HG02610 (cell line): Measurements from ENCODE around the gene AGPAT1.
A peak's percentile ranks its signal among the peaks of the same experiment; 100 is the strongest.
"Not testable (repeated sequence)": the region's sequence is repeated elsewhere in the genome, so short reads cannot be mapped to it uniquely, and the experiment has no call there.

ENCODE experiments used
- ATAC-seq: cut with Tn5 transposase; IDR thresholded peaks from one replicate; pipeline ENCODE4 v1.9.1; 2021; ENCODE audit warnings: mild to moderate bottlenecking, moderate library complexity; ENCODE audit not compliant: unreplicated experiment

The AGPAT1 gene

GRCh38 chr6:32187725-32188380 is 12.0 kb upstream of the AGPAT1 start:
- not testable (repeated sequence) for ATAC-seq

GRCh38 chr6:32187009-32187709 is 11.3 kb upstream of the AGPAT1 start:
- ATAC-seq: no peak

- ATAC-seq: not testable (repeated sequence)
Observed at GRCh38 chr6:32186151-32186840, 10.4 kb upstream of the AGPAT1 start.

GRCh38 chr6:32185681-32186131 is 9.8 kb upstream of the AGPAT1 start:
- ATAC-seq: not testable (repeated sequence)

- no peak for ATAC-seq
Observed at GRCh38 chr6:32184084-32184640, 8.3 kb upstream of the AGPAT1 start, which contains the start of gene AGER. AGER (minus strand) TSS chr6:32184253; CDS start chr6:32184222, 31 bp downstream.

- ATAC-seq: no peak
Observed at GRCh38 chr6:32183483-32184083, 7.7 kb upstream of the AGPAT1 start.

- no peak for ATAC-seq
Observed at GRCh38 chr6:32183030-32183429, 7.1 kb upstream of the AGPAT1 start.

GRCh38 chr6:32182555-32182981 is 6.7 kb upstream of the AGPAT1 start:
- ATAC-seq: no peak

GRCh38 chr6:32181915-32182529 is 6.1 kb upstream of the AGPAT1 start:
- ATAC-seq: no peak

- ATAC-seq: no peak
Observed at GRCh38 chr6:32181148-32181702, 5.3 kb upstream of the AGPAT1 start.

GRCh38 chr6:32179766-32180405 is 4.0 kb upstream of the AGPAT1 start:
- no peak for ATAC-seq

GRCh38 chr6:32178547-32179440 is 2.9 kb upstream of the AGPAT1 start:
- no peak for ATAC-seq

GRCh38 chr6:32177788-32178546 is 2.1 kb upstream of the AGPAT1 start, which contains the start of gene RNF5:
RNF5 (plus strand) TSS chr6:32178405; CDS start chr6:32178512, 107 bp downstream.
- peak; percentile 82 for ATAC-seq

- no peak for ATAC-seq
Observed at GRCh38 chr6:32177183-32177787, 1.4 kb upstream of the AGPAT1 start.

GRCh38 chr6:32176476-32177182 is 745 bp upstream of the AGPAT1 start:
- no peak for ATAC-seq

GRCh38 chr6:32175322-32175710 is 568 bp downstream of the AGPAT1 start:
- no peak for ATAC-seq

GRCh38 chr6:32174416-32174815 is 1.5 kb downstream of the AGPAT1 start:
- no peak for ATAC-seq
